Hematopoietic multipotent progenitor cell treated with erythropoietin and hydrocortisone succinate and interleukin-3 and kit ligand, for 17 days (in vitro differentiated cells): ENCODE measurements around the gene WBP4.

Source experiments
- DNase-seq: peaks from one replicate; pipeline ENCODE4 v3.0.0-alpha.2; 2015; ENCODE audit warnings: low spot score

The WBP4 gene

DNA sequence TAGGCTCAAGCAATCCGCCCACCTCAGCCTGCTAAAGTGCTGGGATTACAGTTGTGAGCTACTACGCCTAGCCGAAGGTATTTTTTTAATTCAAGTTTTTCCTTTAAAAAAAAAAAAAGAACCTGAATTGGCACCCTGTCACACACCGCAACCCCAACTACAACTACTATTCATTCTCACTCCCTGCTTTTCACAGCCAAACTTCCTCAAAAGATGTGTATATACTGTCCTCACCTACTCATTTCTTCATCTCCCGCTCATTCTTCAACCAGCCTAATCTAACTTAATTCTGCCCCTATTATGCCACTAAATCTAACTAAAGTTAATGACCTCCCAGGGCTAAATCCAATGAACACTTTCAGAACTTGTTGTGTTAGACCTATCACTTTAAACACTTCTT, 12.7 kb upstream of the WBP4 start:
- no peak for DNase-seq

DNA sequence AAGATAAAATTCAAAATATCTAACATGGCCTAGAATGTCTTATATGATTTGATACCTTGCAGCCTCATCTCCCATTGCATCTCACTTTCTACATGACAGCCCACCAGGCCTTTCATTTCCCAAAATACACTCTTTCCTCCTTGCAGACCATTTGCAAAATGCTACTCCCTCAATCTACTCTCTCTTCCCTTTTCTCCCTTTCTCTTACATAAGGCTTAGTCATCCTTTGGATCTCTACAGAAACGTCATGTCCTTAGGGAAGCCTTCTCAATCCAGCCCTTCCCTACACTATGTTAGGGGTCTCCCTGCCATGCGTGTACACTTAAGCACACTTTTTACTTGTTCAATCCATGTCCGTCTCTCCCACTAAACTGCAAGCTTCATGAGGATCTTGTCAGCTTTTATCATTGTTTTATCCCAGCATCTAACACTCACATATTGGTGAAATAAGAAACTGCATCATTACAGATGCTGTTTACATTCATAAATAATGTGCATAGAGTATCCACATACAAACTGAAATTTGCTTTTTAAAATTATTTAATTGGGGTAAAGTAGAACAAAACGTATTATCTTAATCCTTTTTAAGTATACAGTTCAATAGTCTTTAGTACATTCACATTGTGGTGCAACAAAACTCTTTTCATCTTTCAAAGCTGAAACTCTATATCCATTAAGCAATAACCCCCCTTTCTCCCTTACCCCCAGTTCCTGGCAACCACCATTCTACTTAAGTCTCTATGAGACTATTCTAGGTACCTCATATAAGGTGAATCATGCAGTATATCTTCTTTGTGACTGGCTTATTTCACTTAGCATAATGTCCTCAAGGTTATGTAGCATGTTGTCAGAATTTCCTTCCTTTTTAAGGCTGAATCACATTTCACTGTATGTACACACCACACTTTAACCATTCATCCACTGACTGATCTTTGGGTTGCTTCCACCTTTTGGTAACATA, 11.5 kb upstream of the WBP4 start:
- DNase-seq: no peak

DNA sequence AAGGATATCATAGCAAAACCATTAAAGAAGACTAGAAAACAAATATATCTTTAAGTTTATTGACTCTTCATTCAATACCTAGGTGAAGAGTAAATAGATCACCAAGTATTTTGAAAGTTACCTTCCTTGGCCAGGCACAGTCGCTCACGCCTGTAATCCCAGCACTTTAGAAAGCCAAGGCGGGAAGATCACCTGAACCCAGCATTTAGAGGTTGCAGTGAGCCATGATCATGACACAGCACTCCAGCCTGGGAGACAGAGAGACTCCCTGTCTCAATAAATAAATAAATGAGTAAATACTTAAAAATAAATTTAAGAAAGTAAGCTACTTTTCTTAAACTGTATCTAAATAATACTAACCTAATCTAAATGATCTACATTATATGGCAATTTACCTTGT, 8.9 kb upstream of the WBP4 start:
- DNase-seq: no peak

DNA sequence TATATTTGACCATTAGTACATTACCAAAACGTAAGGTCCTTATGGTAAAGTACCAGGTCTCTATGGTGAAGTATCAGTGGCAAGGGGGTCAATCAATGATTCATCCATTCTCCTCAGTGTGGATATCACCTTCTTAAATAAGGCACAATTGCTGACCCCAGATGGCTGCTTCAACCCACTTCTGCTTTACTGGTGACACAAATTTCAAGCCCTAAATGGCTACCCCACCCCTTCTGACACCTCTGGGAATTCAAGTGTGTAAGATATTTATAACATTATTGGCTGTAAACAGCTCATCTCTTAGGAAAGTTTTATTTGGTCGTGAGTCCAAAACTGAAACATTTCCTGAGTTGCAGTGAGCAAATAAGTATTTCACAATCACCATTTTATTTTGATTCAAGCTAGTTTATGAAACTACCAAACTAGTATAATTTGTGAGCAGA, 7.9 kb upstream of the WBP4 start:
- no peak for DNase-seq

DNA sequence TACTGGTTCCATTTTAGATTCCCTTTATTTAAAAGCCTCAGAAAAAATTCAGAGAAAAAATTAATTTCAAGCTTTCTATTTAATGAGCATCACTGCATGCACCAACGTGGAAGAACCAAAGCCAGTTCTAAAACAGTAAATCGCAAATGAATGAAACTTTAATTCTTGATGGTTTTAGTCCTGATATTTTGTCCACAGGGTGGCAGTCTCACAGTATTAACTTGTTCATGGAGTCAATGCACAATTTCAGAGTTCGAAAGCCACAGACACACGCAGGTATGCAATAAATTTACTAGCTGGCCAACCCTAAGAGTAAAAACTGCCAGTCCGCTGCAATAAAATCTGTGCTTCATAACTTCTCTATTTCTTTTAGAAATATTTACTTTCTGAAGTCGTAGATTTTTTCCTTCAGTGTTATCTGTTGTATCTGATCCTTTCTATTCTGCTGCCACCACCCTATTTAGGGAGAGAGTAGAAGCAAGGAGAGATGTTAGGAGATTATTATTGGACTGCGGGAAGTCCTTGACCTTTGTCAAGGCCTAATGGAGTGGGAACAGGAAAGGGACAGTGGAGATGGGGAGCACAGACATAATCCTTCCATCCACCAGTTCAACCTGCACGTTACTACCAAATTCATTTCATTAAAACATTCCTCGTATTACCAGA, 7.0 kb upstream of the WBP4 start:
- DNase-seq: peak; percentile 81

DNA sequence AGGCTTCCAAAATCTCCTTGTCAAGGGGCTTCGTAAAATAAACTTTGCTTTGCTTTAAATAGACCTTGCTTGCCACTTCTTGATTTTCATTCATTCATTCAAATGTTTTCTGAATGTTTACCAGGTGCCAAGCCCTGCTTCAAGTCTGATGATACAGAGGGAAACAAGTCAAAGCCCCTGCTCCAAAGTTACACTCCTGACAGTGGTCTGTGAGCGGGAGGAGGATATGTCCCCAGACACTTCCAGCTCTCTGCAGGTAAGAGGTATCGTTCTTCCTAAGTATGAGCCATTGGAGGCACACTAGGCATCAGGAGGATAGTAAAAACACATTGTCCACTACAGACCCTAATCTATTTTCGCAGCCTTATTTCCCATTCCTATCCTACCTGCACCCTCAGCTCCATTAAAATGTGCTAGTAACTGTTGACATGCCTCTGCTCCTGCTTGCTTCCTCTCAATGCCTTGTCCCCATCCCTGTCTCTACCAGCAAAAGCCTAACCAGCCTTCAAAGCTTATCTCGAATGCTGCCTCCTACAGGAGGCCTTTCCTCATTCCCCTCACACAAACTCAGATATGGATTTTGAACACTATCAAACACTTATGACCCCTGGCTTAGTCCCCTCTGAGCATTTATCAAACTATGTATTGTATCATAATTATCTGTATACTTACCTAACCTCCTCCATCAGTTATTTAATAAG, 6.2 kb upstream of the WBP4 start:
- peak; percentile 54 for DNase-seq

DNA sequence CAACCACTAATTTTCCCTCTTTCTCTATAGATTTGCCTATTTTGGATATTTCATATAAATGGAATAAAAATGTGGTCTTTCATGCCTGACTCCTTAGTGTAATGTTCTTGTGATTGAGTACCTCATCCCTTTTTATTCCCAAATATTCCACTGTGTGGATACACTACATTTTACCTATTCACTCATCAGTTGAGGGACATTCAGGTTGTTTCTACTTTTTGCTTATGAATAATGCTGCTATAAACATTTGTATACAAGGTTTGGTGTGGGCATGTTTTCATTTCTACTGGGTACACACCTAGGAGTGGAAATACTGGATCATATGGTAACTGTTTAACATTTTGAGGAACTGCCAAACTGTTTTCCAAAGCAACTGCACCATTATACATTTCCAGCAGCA, 5.1 kb upstream of the WBP4 start:
- no peak for DNase-seq

DNA sequence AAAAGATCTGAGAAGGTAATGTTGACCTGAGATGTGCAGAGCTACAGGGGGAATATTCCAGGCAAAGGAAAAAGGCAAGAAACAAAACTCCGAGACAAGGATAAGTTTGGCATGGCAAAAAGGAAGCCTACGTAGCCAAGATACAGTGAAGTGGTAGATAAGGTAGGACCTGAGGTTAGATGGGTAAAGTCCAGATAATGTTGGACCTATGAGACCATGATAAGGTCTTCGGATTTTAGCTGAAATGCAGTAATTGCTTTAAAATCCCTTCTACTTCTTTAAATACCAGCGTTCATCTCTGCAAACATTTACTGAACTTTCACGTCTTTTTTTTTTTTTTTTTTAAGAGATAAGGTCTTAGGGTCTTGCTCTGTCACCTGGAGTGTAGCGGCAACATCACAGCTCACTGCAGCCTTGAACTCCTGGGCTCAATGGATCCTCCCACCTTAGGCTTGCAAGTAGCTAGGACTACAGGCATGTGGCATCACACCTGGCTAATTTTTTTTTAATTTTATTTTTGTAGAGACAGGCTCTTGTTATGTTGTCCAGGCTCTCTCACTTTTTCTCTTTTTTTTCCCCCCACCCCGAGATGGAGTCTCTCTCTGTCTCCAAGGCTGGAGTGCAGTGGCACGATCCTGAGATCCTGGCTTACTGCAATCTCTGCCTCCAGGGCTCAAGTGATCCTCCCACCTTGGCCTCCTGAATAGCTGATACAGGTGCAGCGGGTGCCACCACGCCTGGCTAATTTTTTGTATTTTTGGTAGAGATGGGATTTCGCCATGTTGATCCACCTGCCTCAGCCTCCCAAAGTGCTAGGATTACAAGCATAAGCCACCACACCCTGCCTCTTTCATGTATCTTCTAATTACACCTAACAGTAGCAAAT, 4.2 kb upstream of the WBP4 start:
- peak; percentile 30 for DNase-seq

DNA sequence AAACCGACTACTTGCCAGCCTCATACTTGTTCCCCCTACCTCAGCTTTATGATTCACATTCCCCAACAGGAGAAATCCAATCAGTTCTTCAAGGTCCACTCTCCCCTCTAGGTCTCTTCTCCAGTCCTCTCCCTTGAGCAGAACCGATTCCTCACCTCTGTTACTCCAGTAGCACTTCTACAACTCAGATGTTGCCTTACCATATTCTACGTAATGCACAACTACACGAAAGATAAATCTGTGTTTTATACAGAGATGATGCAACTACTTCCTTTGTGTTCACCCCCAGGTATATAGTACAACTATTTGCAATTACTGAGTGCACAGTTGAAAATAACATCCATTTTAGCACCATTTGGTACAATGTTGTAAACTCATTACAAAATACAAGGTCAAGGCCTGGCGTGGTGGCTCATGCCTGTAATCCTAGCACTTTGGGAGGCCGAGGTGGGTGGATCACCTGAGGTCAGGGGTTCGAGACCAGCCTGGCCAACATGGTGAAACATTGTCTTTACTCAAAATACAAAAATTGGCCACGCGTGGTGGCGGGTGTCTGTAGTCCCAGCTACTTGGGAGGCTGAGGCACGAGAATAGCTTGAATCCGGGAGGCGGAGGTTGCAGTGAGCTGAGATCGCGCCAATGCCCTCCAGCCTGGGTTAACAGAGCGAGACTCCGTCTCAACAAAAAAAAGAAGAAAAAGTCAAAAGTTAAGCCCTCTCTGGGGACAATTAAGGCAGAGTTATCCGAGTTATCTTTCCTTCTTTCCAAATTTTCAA, 2.8 kb upstream of the WBP4 start:
- peak; percentile 31 for DNase-seq

DNA sequence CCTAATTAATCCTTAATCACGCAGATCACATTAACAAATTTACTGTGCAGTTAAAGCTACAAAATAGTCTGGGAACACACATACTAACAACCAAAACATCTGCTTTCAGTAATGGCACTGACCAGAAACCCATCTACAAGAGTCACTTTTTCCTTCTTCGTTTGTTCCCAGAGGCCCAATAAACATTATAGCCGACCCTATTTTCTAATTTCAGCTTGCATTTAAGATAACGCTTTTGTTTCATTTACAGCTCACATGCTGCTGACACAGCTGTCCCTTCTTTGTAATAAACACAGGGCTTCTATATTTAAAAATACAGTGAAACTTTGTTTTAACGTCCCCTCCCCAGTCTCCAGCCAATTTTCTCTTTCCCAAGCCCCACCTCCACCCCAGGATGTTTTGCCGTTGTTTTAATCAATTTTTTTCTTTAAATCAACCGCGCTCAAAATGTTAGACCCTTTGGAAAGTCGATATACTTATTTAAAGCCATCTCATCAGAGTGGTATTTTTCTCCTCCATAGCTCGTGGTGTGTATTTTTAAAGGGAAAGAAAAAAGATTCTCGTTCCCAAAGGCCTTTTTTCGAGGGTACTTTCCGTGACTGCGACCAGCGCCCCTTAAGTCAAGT, 1.7 kb upstream of the WBP4 start:
- peak; percentile 57 for DNase-seq

DNA sequence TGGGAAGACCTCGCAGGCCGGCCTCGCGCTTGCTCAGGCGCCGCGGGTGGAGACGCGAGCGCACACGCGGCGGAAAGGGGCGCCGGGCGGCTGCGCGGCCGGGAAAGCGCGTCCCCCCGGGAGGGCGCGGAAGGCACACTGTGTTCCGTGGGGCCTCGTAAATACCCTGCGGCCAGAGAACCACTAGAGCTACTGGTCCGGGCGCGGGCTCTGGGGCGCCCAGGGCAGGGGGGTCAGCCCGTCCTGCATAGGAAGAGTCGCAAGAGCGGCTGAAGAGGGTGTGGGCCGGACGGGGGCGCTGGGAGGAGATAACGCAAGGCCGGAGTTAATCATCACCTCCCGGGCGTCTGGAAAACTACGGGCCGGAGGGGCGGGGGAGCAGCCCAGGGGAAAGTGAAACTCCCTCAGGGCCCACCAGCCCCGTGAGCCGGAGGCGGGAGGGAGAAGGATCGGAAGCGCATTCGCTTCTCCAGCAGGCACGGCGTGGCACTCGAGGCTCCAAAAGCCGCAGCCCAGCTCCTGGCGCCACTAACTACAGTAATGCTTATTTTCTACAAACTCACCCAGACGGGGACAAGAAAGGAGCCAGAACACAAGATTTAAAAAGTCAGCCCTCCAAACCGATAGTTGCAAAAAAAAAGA, 1.1 kb upstream of the WBP4 start:
- peak; percentile 90 for DNase-seq

DNA sequence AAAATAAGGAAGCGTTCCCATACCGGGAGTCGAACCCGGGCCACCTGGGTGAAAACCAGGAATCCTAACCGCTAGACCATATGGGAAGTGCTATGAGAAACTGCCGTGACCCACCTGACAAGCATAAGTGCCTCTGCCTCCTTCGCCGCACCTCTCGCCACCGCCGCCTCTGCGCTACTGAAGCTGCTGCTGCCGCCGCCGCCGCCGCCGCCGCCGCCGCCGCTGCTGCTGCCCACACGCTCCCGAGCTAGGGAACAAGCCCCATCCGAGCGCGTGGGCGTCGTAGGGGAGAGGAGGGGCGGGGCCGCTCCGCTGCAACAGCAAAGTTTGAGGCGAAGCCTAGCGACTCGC, 610 bp upstream of the WBP4 start:
- no peak for DNase-seq

DNA sequence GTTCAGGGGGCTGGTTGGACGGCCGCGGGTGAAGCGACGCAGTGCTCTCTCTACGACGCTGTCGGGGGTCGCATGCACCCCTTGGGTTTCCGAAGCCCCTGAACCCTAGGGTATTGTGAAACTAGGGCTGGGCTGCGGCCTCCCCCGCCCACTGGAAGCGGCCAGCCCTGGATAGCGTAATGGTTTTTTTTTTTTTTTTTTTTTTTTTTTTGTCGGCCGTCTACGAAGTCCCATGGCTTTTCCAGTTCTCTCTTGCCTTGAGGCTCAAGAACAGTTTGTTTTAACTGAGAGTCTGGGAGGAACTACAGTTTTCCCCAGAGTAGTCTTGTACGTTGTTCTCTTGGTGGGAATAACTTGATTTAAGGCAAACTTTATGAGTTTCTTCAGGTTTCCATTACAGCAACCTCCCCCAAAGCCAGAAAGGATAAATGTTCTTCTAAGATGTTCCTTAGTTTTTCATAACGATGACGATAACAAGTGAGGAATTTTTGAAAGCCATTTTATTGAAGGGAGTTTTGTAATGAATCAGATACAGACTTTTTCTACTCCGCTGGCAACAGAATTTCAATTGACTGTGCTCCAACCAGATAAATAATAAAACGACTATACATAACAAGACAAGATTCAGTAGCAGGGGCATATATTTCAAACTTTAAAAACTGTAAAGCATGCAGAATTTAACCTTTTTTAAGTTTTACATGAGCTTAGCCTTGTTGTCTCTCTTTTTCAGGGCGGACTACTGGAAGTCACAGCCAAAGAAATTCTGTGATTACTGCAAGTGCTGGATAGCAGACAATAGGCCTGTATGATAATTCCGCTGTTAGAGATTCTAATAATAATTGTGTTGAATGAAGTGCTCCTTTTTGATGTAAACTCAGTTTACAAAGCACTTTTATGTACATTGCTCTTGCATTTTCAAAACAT, 867 bp downstream of the WBP4 start:
- no peak for DNase-seq

DNA sequence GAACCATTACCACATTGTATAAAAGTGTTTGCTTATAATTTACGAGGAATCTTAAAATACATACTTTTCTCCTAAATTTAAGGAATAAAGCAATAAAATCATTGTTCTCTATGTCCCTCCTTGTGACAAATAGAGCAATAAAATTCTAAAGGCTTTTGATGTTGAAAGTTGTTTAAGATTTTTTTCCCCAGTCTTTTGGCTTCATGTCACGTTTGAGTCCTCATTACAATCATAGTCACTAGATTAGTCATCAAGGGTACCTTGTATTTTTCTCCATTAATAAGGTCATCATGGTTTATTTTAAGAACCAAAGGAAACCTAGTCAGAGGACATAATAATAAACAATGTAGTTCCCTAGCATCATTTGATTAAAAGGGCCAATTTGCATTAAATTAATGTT, 3.2 kb downstream of the WBP4 start:
- DNase-seq: no peak

DNA sequence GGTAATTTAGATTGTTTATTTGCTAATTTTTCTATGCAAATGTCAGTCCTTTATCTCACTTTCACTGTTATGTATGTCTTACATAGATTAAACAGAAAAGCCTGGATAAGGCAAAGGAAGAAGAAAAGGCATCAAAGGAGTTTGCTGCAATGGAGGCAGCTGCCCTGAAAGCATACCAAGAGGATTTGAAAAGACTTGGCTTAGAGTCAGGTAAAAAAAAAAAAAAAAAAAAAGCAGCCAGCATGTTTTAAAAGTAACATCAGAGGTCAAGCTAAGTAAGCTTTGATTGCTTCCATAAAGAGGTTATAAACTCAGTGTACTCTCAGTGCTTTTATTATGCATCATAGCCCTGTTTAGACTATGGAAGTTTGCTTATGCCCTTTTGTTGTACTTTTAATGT, 3.8 kb downstream of the WBP4 start:
- DNase-seq: peak; percentile 29

DNA sequence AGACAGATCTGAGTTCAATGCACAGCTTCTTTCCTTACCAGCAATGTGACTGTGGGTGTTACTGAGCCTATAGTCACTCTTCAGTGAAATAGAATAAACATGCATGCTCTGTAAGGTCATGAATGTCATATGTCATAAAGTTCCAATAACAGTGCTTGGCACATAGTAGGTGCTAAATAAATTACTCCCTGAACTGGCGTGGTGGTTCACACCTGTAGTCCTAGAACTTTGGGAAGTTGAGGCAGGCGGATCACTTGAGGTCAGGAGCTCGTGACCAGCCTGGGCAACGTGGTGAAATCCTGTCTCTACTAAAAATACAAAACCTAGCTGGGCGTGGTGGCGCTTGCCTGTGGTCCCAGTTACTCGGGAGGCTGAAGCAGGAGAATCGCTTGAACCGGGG, 13.2 kb downstream of the WBP4 start:
- no peak for DNase-seq

DNA sequence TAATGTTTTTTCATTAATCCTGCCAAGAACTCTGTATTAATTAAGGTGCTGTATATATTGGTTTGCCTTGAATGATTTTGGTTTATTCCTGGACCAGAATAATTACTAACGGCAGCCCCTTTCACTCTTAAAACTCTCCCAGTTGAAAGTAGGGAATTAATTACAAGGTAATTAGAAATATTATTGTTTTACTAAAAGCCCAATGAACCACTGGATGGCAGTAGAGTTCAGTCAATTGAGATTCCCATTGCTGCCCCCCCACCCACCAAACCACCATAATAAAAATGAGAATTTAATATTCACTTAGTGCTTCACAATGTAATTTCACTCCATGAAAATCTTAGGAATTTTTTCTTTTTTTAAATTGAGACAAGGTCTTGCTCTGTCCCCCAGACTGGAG, 13.7 kb downstream of the WBP4 start:
- DNase-seq: peak; percentile 52

DNA sequence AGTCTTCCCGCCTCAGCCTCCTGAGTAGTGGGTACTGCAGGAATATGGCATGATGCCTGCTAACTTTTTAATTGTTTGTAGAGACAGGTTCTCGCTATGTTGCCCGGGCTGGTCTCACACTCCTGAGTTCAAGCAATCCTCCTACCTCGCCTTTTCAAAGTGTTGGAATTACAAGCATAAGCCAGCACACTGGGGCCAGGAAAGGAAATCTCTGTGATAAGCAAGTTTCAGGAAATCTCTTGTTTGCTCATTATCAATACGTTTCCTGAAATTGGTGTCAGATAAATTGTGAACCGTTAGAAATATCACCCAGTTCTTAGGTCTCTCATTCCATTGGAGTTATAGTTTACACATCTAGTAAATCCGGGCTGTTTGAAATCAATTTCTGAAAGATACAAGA, 14.2 kb downstream of the WBP4 start:
- no peak for DNase-seq

DNA sequence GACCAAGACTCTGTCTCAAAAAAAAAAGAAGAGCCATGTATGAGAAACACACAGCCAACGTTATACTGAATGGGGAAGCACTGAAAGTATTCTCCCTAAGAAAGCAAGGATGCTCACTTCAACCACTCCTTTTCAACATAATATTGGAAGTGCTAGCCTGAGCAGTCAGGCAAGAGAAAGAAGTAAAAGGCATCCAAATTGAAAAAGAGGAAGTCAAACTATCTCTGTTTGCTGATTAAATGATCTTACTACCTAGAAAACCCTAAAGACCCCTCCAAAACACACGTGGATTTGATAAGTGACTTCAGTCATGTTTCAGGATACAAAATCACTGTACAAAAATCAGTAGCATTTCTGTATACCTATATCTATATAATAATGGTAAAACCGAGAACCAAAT, 16.2 kb downstream of the WBP4 start:
- DNase-seq: no peak
